HepG2 (cell line): ENCODE data around the gene RIMKLB. TPM values are rescaled to one million over a fixed set of nuclear protein-coding genes. Genes with fewer than 3 reads are reported as not detected.

Source experiments
- ATAC-seq: fragments of 200-7000 bp; cut with Tn5 transposase; 3 replicates; pipeline ENCODE4 v1.9.1; 2020; ENCODE audit warnings: mild to moderate bottlenecking, moderate library complexity
- BruUV-seq: library from RNA; stranded (reverse); fragments of 400-500 nt; replicated peaks from 2 replicates; lab custom pipeline; 2021; lab: Mats Ljungman, UMichigan
- CTCF ChIA-PET: fragments of 300-600 bp; formaldehyde crosslinking; extraction: SDS; loops from one replicate; lab custom pipeline; 2021; ENCODE audit warnings: low total read pairs, inconsistent platforms, low intra/inter-chr PET ratio; lab: Yijun Ruan, JAX
- POLR2A ChIA-PET: fragments of 350-600 bp; sonication (Branson Sonifier 250); formaldehyde crosslinking; loops from one replicate; lab custom pipeline; 2020; ENCODE audit warnings: antibody characterized with exemption, inconsistent platforms; lab: Yijun Ruan, JAX
- DNase-seq: peaks from one replicate; pipeline ENCODE4 v3.0.0-alpha.2; 2015; ENCODE audit warnings: low spot score
- FAIRE-seq: peaks from 3 replicates; lab custom pipeline; 2011; peaks lifted over from hg19 to GRCh38; lab: Jason Lieb, UNC
- H2AFZ ChIP-seq: one replicate; pipeline ENCODE4 v1.6.1; 2011; ENCODE audit warnings: low read length, inconsistent platforms
- H3K27ac ChIP-seq: fragments of 300-600 bp; 3 replicates; pipeline ENCODE4 v1.8.0; 2011; ENCODE audit warnings: mixed run types, mild to moderate bottlenecking, mixed read lengths, low read length, inconsistent platforms; ENCODE audit not compliant: insufficient read depth; ENCODE audit errors: extremely low read length
- H3K27me3 ChIP-seq, 2 experiments: fragments of 200-600 bp in 1 of 2; 2 replicates in 1 of 2; 3 replicates in 1 of 2; pipeline versions ENCODE4 v1.6.0 to v1.8.0; 2011; ENCODE audit warnings: low read length in 2 of 2, mild to moderate bottlenecking in 2 of 2, moderate library complexity in 2 of 2, inconsistent platforms in 1 of 2; ENCODE audit not compliant: insufficient read depth in 2 of 2, control insufficient read depth in 1 of 2
- H3K36me3 ChIP-seq, 2 experiments: fragments of 200-600 bp in 1 of 2; replicated peaks in 1 of 2; 2 replicates in 1 of 2; 3 replicates in 1 of 2; pipeline versions ENCODE4 v1.5.1 to v1.8.0; 2011; ENCODE audit warnings: low read length in 2 of 2, inconsistent platforms in 1 of 2; ENCODE audit not compliant: insufficient read depth in 2 of 2, control insufficient read depth in 1 of 2
- H3K4me1 ChIP-seq: 2 replicates; pipeline ENCODE4 v1.5.1; 2012; ENCODE audit warnings: low read length, inconsistent platforms; ENCODE audit not compliant: insufficient read depth
- H3K4me2 ChIP-seq: 2 replicates; pipeline ENCODE4 v1.6.0; 2011; ENCODE audit warnings: low read depth, low read length, inconsistent platforms
- H3K4me3 ChIP-seq, 3 experiments: fragments of 200-600 bp in 1 of 3; sonication (generic), shearing (Covaris generic) in 1 of 3; replicated peaks in 1 of 3; 2 replicates each; pipeline ENCODE4 v1.5.1; 2011 to 2016; ENCODE audit warnings: low read length in 3 of 3, inconsistent platforms in 2 of 3, low read depth in 2 of 3, mild to moderate bottlenecking in 2 of 3, control low read depth in 1 of 3, mixed read lengths in 1 of 3; ENCODE audit not compliant: insufficient read depth in 1 of 3
- H3K79me2 ChIP-seq: one replicate; pipeline ENCODE4 v1.6.1; 2011; ENCODE audit warnings: low read length, inconsistent platforms; ENCODE audit not compliant: insufficient read depth
- H3K9ac ChIP-seq: 2 replicates; pipeline ENCODE4 v1.6.0; 2011; ENCODE audit warnings: mild to moderate bottlenecking, low read depth, low read length, inconsistent platforms; ENCODE audit not compliant: insufficient read depth
- H3K9me3 ChIP-seq: 2 replicates; pipeline ENCODE4 v1.5.1; 2012; ENCODE audit warnings: mild to moderate bottlenecking, low read length
- H4K20me1 ChIP-seq: 2 replicates; pipeline ENCODE4 v1.6.0; 2011; ENCODE audit warnings: inconsistent platforms, mild to moderate bottlenecking, low read length, moderate library complexity; ENCODE audit not compliant: insufficient read depth
- CAMTA2 ChIP-seq: sonication (generic); formaldehyde crosslinking; IDR thresholded peaks from 2 replicates; pipeline ENCODE4 v1.4.0; 2020; ENCODE audit warnings: mild to moderate bottlenecking, missing genetic modification reagents, borderline replicate concordance
- CREM ChIP-seq, 2 experiments: sonication (generic) in 1 of 2; formaldehyde crosslinking in 1 of 2; IDR thresholded peaks; 2 replicates each; pipeline versions ENCODE4 v1.4.0 to v1.6.1; 2016 to 2020; ENCODE audit warnings: antibody characterized with exemption in 1 of 2, mild to moderate bottlenecking in 1 of 2, missing genetic modification reagents in 1 of 2
- ERF ChIP-seq: IDR thresholded peaks from 2 replicates; pipeline ENCODE4 v1.6.1; 2018; ENCODE audit warnings: missing biosample characterization, missing genetic modification reagents
- KLF13 ChIP-seq: sonication (generic); formaldehyde crosslinking; IDR thresholded peaks from 2 replicates; pipeline ENCODE4 v1.4.0; 2020; ENCODE audit warnings: mild to moderate bottlenecking, missing genetic modification reagents
- MAFG ChIP-seq: sonication (generic); formaldehyde crosslinking; IDR thresholded peaks from 2 replicates; pipeline ENCODE4 v1.5.1; 2020; ENCODE audit warnings: mild to moderate bottlenecking, missing genetic modification reagents
- NR0B2 ChIP-seq: sonication (generic); formaldehyde crosslinking; IDR thresholded peaks from 2 replicates; pipeline ENCODE4 v1.4.0; 2020; ENCODE audit warnings: mild to moderate bottlenecking, missing genetic modification reagents
- ZBED4 ChIP-seq: sonication (generic); formaldehyde crosslinking; IDR thresholded peaks from 2 replicates; pipeline ENCODE4 v1.4.0; 2020; ENCODE audit warnings: missing genetic modification reagents, borderline replicate concordance
- ZNF180 ChIP-seq: sonication (generic); formaldehyde crosslinking; IDR thresholded peaks from 2 replicates; pipeline ENCODE4 v1.4.0; 2020; ENCODE audit warnings: low read depth, missing genetic modification reagents, borderline replicate concordance
- ZNF441 ChIP-seq: sonication (generic); formaldehyde crosslinking; IDR thresholded peaks from 2 replicates; pipeline ENCODE4 v1.7.0; 2021; ENCODE audit warnings: missing genetic modification reagents, borderline replicate concordance
- ZNF570 ChIP-seq: sonication (generic); formaldehyde crosslinking; IDR thresholded peaks from 2 replicates; pipeline ENCODE4 v1.4.0; 2020; ENCODE audit warnings: mild to moderate bottlenecking, missing genetic modification reagents, borderline replicate concordance
- WGBS: methylation state at CpG from one replicate; pipeline ENCODE4 v1.1.6; 2017; ENCODE audit warnings: low lambda C conversion rate; 5-methylcytosine and 5-hydroxymethylcytosine counted together
- in situ Hi-C: cut with HindIII; loops from 2 replicates; pipeline ENCODE4 v1.10.0; 2017; ENCODE audit warnings: low pct_unique_long_range_greater_than_20kb; ENCODE audit not compliant: extremely low pct_ligation_motif_present
- intact Hi-C: fragments of 100-400 bp; cut with micrococcal nuclease; formaldehyde crosslinking; loops from one replicate; pipeline ENCODE4 v1.10.0; 2022; ENCODE audit not compliant: unreplicated experiment
- polyA plus RNA-seq, 8 experiments: library from polyadenylated mRNA; depleted of rRNA in 3 of 8; stranded (reverse) in 7 of 8; unstranded in 1 of 8; fragments of >200 nt; fragmentation: Illumina TruSeq in 4 of 8; extraction: Trizol in 4 of 8; gene quantifications; 2 replicates each; pipeline versions ENCODE4 v1.2.1 to v1.2.3, GENCODE V29; 2011 to 2016; ENCODE audit warnings: low read depth in 4 of 8, missing spikeins in 1 of 8, mixed read lengths in 1 of 8; ENCODE audit not compliant: insufficient read depth in 1 of 8
- total RNA-seq, 5 experiments: library from RNA; depleted of rRNA; stranded (reverse); fragments of >200 nt; fragmentation: Illumina TruSeq; extraction: Trizol; gene quantifications; 2 replicates each; pipeline ENCODE4 v1.2.3, GENCODE V29; 2016; ENCODE audit warnings: low read depth in 1 of 5

Gene RIMKLB
- total and polyA plus RNA-seq, 2 of the 13 experiments (the other 11 are each of a cell fraction or from before 2014, with no cell fraction given): 0.33 to 0.40 TPM

- FAIRE-seq (no peak), DNase-seq (no peak), ATAC-seq (no peak)
- no peak overlapping the region for H2AFZ ChIP-seq
- no peak overlapping the region for H3K9ac ChIP-seq
- CTCF ChIA-PET: no interaction called here
- BruUV-seq: no TSS peak
- TF ChIP-seq KLF13 (CRISPR knock-in tag) (no peak), NR0B2 (CRISPR knock-in tag) (no peak), ERF (CRISPR knock-in tag) (no peak), CREM (IDR thresholded peaks at IDR 0.05) (no peak), CREM (CRISPR knock-in tag; IDR thresholded peaks at IDR 0.05) (no peak), ZNF441 (CRISPR knock-in tag) (no peak), MAFG (CRISPR knock-in tag) (no peak), ZNF570 (CRISPR knock-in tag) (no peak), ZNF180 (CRISPR knock-in tag) (no peak), CAMTA2 (no peak), ZBED4 (CRISPR knock-in tag) (no peak)
- no peak overlapping the region for H3K27ac ChIP-seq
- no peaks in the 10 kb centered on the region for H3K36me3 ChIP-seq
- POLR2A ChIA-PET: no interaction called here
- no peak overlapping the region for H3K4me2 ChIP-seq
- no peaks in the 10 kb centered on the region for H3K79me2 ChIP-seq
- 17% methylated on average over 4 of the region's 5 CpGs for WGBS
- in situ Hi-C loops: no loop called here
- H3K4me3 ChIP-seq: no peak overlapping the region
- H3K27me3 ChIP-seq: no peaks in the 10 kb centered on the region
- H3K9me3 ChIP-seq: no peaks in the 10 kb centered on the region
- no peaks in the 10 kb centered on the region for H4K20me1 ChIP-seq
- H3K4me1 ChIP-seq: no peaks in the 10 kb centered on the region
- intact Hi-C loops: no loop called here
These were observed 99.2 kb downstream of the RIMKLB start for GRCh38 chr12:8796831-8797626.
